ENCODE results near the gene SLC9A6. TPM values are rescaled to one million over a fixed set of nuclear protein-coding genes. Genes with fewer than 3 reads are reported as not detected.
"Not testable (repeated sequence)": the region's sequence is repeated elsewhere in the genome, so short reads cannot be mapped to it uniquely, and the experiment has no call there.

SLC9A6 gene
- total RNA-seq, 4 donors from 2014 or later = 12.9 to 23.9 (median 18.7) TPM

GRCh38 chrX:136080766-136081165, 95.5 kb downstream of the SLC9A6 start:
- no peak for DNase-seq (ENCODE audit: low spot score in 2 of 2)
- H3K36me3 ChIP-seq = no peaks in the 10 kb centered on the region
- TF ChIP-seq CTCF (IDR thresholded peaks at IDR 0.05) = no peak
- no peak for TF ChIP-seq POLR2A (IDR thresholded peaks at IDR 0.05)
- TF ChIP-seq EP300 (IDR thresholded peaks at IDR 0.05) = no peak
- no peak overlapping the region for H3K4me3 ChIP-seq
- H3K4me1 ChIP-seq = no peaks in the 10 kb centered on the region
- H3K27me3 ChIP-seq = no peaks in the 10 kb centered on the region
- H3K9me3 ChIP-seq = no peaks in the 10 kb centered on the region
- no peak overlapping the region for H3K27ac ChIP-seq

- no peak for TF ChIP-seq CTCF (IDR thresholded peaks at IDR 0.05)
- no peak for TF ChIP-seq POLR2A (IDR thresholded peaks at IDR 0.05)
- TF ChIP-seq EP300 (IDR thresholded peaks at IDR 0.05) = no peak
- Histone ChIP-seq H3K4me1 (no peaks in the 10 kb centered on the region), H3K27me3 (no peaks in the 10 kb centered on the region), H3K27ac (no peak overlapping the region), H3K9me3 (no peaks in the 10 kb centered on the region), H3K36me3 (no peaks in the 10 kb centered on the region), H3K4me3 (no peak overlapping the region)
- DNase-seq (ENCODE audit: low spot score in 2 of 2) = no peak
- 92 to 100% methylated on average over 2 of the region's 2 CpGs for WGBS, 2 donors
Measured at GRCh38 chrX:136086521-136086920, 101.3 kb downstream of the SLC9A6 start.

GRCh38 chrX:136091898-136092297, 106.7 kb downstream of the SLC9A6 start:
- not testable (repeated sequence) for H3K4me3 ChIP-seq, H3K27ac ChIP-seq
- 89 to 94% methylated on average over 4 to 6 of the region's 6 CpGs for WGBS, 2 donors

GRCh38 chrX:136094962-136095361, 109.7 kb downstream of the SLC9A6 start:
- TF ChIP-seq CTCF (IDR thresholded peaks at IDR 0.05) (no peak), EP300 (IDR thresholded peaks at IDR 0.05) (no peak), POLR2A (IDR thresholded peaks at IDR 0.05) (no peak)
- 81 to 86% methylated on average over 3 of the region's 3 CpGs for WGBS, 2 donors
- H3K27me3 ChIP-seq = no peaks in the 10 kb centered on the region

More at GRCh38 chrX:136091898-136092297, 106.7 kb downstream of the SLC9A6 start:
- H3K27me3 ChIP-seq; DNase-seq (ENCODE audit: low spot score in 2 of 2); H3K4me1 ChIP-seq; H3K36me3 ChIP-seq; H3K9me3 ChIP-seq: not testable (repeated sequence)

More at GRCh38 chrX:136094962-136095361, 109.7 kb downstream of the SLC9A6 start:
- no peaks in the 10 kb centered on the region for H3K36me3 ChIP-seq
- H3K9me3 ChIP-seq = no peaks in the 10 kb centered on the region
- no peak overlapping the region for H3K4me3 ChIP-seq
- H3K4me1 ChIP-seq = no peaks in the 10 kb centered on the region
- no peak overlapping the region for H3K27ac ChIP-seq
- no peak for DNase-seq (ENCODE audit: low spot score in 2 of 2)

Other genes starting within 250 kb of the SLC9A6 start
- not detected for gene CT45A3, start 217.2 kb upstream of the SLC9A6 start, total RNA-seq
- gene CT45A5, start 199.9 kb upstream of the SLC9A6 start, total RNA-seq = not detected
- not detected for gene CT45A6, start 182.6 kb upstream of the SLC9A6 start, total RNA-seq
- not detected for gene CT45A2, start 165.4 kb upstream of the SLC9A6 start, total RNA-seq
- not detected for gene CT45A7, start 148.2 kb upstream of the SLC9A6 start, total RNA-seq
- gene CT45A8, start 130.9 kb upstream of the SLC9A6 start, total RNA-seq = not detected
- not detected for gene CT45A9, start 113.6 kb upstream of the SLC9A6 start, total RNA-seq
- not detected for gene CT45A10, start 92.0 kb upstream of the SLC9A6 start, total RNA-seq
- not detected for gene SAGE1, start 91.7 kb upstream of the SLC9A6 start, total RNA-seq
- gene MMGT1, start 11.4 kb upstream of the SLC9A6 start, total RNA-seq = 10 to 100 TPM; 24.1 to 31.6 (median 28.3) TPM
- 100 to 1,000 TPM; 246 to 749 (median 333) TPM for gene FHL1, start 162.1 kb downstream of the SLC9A6 start, total RNA-seq